NT2/D1 (cell line): ENCODE data around the gene PTPRK.

Source experiments
- DNase-seq: peaks from one replicate; pipeline ENCODE4 v3.0.0-alpha.2; 2011; ENCODE audit warnings: low read depth, low spot score
- H3K27me3 ChIP-seq: 2 replicates; pipeline ENCODE4 v1.6.0; 2011; ENCODE audit warnings: mild to moderate bottlenecking; ENCODE audit not compliant: insufficient read length, insufficient read depth
- H3K36me3 ChIP-seq: 2 replicates; pipeline ENCODE4 v1.6.1; 2011; ENCODE audit warnings: mild to moderate bottlenecking, low read length, mixed read lengths; ENCODE audit not compliant: insufficient read depth, insufficient read length
- H3K4me1 ChIP-seq: 2 replicates; pipeline ENCODE4 v1.5.1; 2011; ENCODE audit not compliant: insufficient read depth, insufficient read length
- H3K4me3 ChIP-seq: 2 replicates; pipeline ENCODE4 v1.5.1; 2011; ENCODE audit warnings: low read depth; ENCODE audit not compliant: insufficient read length
- H3K9ac ChIP-seq: 2 replicates; pipeline ENCODE4 v1.6.0; 2011; ENCODE audit warnings: low read depth; ENCODE audit not compliant: insufficient read length
- H3K9me3 ChIP-seq: 2 replicates; pipeline ENCODE4 v1.5.1; 2011; ENCODE audit warnings: mild to moderate bottlenecking, low read length; ENCODE audit not compliant: insufficient read depth
- SUZ12 ChIP-seq: IDR thresholded peaks from 2 replicates; pipeline ENCODE4 v1.6.1; 2011; ENCODE audit not compliant: insufficient read length, insufficient read depth; ENCODE audit errors: extremely low read depth
- YY1 ChIP-seq: IDR thresholded peaks from 2 replicates; pipeline ENCODE4 v1.6.1; 2011; ENCODE audit not compliant: insufficient read length, insufficient read depth
- ZNF274 ChIP-seq: IDR thresholded peaks from 2 replicates; pipeline ENCODE4 v1.6.1; 2011; ENCODE audit warnings: mild to moderate bottlenecking, low read depth, low read length

Gene PTPRK

GRCh38 chr6:128507337-128508310 is 12.8 kb downstream of the PTPRK start:
- DNase-seq, result no peak
- Histone ChIP-seq H3K36me3 (no peaks in the 10 kb centered on the region), H3K9ac (no peak overlapping the region), H3K27me3 (no peaks in the 10 kb centered on the region), H3K4me1 (no peaks in the 10 kb centered on the region), H3K4me3 (no peak overlapping the region), H3K9me3 (no peaks in the 10 kb centered on the region)
- TF ChIP-seq YY1, result no peak
- no peak for TF ChIP-seq SUZ12
- no peak for TF ChIP-seq ZNF274

DNA sequence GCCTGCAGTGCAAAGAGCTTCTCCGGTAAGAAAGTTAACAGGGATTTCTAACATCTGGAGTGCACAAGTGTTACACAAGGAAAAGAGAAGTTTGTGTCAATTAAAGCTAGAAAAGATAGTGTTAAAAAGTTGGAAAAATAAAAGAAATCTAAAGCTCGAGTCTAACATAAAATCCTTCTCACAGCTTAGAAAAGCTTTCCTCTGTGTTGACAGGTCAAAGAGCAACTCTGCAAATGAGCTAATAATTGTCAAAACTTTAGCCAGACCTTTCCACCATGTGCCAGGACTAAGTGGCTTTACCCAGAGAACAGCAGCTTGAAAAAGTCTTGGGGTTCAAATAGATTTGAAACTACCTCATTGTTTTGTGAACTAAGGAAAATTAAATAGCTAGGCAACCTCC is 14.8 kb downstream of the PTPRK start:
- Histone ChIP-seq H3K27me3 (no peaks in the 10 kb centered on the region), H3K36me3 (no peaks in the 10 kb centered on the region), H3K9me3 (no peaks in the 10 kb centered on the region), H3K4me3 (no peak overlapping the region), H3K4me1 (no peaks in the 10 kb centered on the region), H3K9ac (no peak overlapping the region)
- no peak for DNase-seq
- no peak for TF ChIP-seq ZNF274
- TF ChIP-seq SUZ12, result no peak
- no peak for TF ChIP-seq YY1

- TF ChIP-seq YY1 (no peak), SUZ12 (no peak), ZNF274 (no peak)
- Histone ChIP-seq H3K27me3 (no peaks in the 10 kb centered on the region), H3K4me1 (no peaks in the 10 kb centered on the region)
Measured at GRCh38 chr6:128504003-128504654, 16.3 kb downstream of the PTPRK start.

DNA sequence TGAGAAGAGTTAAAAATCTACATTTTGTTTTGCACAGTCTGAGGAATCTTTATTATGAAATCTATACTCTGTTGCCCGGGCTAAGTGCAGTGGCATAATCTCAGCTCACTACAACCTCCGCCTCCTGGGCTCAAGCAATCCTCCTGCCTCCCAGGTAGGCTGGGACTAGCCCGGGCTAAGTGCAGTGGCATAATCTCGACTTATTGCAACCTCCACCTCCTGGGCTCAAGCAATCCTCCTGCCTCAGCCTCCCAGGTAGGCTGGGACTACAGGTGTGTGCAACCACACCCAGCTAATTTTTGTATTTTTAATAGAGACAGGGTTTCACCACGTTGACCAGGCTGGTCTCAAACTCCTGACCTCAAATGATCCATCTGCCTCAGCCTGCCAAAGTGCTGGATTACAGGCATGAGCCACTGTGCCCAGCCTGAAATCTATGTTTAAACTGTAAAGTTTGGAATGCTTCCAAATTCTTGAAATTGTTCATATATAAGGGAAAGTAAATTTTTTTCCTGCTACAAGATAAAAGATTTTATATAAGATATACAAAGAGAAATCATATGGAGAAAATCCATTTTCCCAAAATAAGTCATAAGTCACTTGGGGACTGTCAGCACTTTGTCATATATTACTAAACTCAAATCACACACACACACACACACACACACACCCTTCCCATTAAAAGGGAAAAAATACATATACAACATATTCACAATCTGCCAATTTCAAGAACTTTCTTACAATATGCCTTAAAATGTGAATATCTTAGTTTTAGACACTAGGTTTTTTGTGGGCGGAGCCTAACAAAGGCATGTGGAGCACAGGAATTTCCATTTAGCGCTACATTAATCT is 19.4 kb downstream of the PTPRK start:
- H3K36me3 ChIP-seq, result no peaks in the 10 kb centered on the region

More at GRCh38 chr6:128504003-128504654, 16.3 kb downstream of the PTPRK start:
- H3K9ac ChIP-seq, result no peak overlapping the region
- no peak overlapping the region for H3K4me3 ChIP-seq
- no peak for DNase-seq
- H3K9me3 ChIP-seq, result no peaks in the 10 kb centered on the region
- no peaks in the 10 kb centered on the region for H3K36me3 ChIP-seq

GRCh38 chr6:128500014-128500413 is 20.4 kb downstream of the PTPRK start:
- TF ChIP-seq YY1, result no peak
- no peak for TF ChIP-seq SUZ12
- TF ChIP-seq ZNF274, result no peak
- H3K4me1 ChIP-seq, result no peaks in the 10 kb centered on the region
- no peak for DNase-seq
- H3K36me3 ChIP-seq, result peaks cover 4% of the 10 kb centered on the region
- no peaks in the 10 kb centered on the region for H3K9me3 ChIP-seq
- no peaks in the 10 kb centered on the region for H3K27me3 ChIP-seq
- H3K4me3 ChIP-seq, result no peak overlapping the region
- H3K9ac ChIP-seq, result no peak overlapping the region

More for the DNA sequence above, 19.4 kb downstream of the PTPRK start:
- no peak for TF ChIP-seq ZNF274
- TF ChIP-seq SUZ12, result no peak
- TF ChIP-seq YY1, result no peak
- H3K4me3 ChIP-seq, result no peak overlapping the region
- no peak for DNase-seq
- no peaks in the 10 kb centered on the region for H3K4me1 ChIP-seq
- no peak overlapping the region for H3K9ac ChIP-seq
- no peaks in the 10 kb centered on the region for H3K9me3 ChIP-seq
- no peaks in the 10 kb centered on the region for H3K27me3 ChIP-seq

DNA sequence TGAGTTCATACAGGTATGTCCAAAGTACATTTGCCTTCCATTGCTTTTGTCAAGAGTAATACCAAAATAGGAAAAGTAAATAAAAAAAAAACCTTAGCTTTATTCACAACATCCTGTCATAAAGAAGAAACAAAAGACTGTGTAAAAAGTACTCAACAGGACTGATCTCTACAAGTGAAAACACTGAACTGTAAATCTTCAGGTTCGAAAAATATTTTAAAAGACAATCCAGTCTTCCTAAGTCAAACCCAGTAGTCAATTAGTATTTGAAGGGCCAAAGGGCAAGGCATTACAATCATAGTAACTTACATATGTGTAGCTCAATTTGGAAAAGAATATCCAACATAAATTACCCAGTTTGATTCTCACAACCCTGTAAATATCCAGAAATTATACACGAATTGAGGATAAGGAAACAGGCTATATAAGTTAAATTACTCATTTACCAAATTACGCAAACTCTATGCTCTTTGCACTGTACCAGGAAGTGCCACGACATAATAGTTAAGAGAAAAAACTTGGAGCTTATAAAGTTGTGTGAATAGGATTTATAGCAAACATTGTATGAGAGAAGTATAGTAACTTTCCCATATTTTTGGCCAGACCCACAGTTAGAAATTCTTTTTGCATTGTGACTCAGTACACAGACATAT is 21.2 kb downstream of the PTPRK start:
- peaks cover 4% of the 10 kb centered on the region for H3K36me3 ChIP-seq
- no peak for DNase-seq
- no peak for TF ChIP-seq YY1
- H3K4me1 ChIP-seq, result no peaks in the 10 kb centered on the region
- no peaks in the 10 kb centered on the region for H3K27me3 ChIP-seq
- H3K4me3 ChIP-seq, result no peak overlapping the region
- no peaks in the 10 kb centered on the region for H3K9me3 ChIP-seq
- H3K9ac ChIP-seq, result no peak overlapping the region
